GM12872 (cell line): Measurements from ENCODE around the gene PTPRN2.

Experiments
- TF ChIP-seq, protein P1 (sequence below): IDR thresholded peaks from 3 replicates; pipeline ENCODE4 v1.5.1; 2011; ENCODE audit warnings: low read depth, mild to moderate bottlenecking, low read length, moderate library complexity; ENCODE audit not compliant: insufficient read depth

PTPRN2 gene

GRCh38 chr7:158270856-158271413 is 316.7 kb downstream of the PTPRN2 start:
- TF ChIP-seq, protein P1, sequence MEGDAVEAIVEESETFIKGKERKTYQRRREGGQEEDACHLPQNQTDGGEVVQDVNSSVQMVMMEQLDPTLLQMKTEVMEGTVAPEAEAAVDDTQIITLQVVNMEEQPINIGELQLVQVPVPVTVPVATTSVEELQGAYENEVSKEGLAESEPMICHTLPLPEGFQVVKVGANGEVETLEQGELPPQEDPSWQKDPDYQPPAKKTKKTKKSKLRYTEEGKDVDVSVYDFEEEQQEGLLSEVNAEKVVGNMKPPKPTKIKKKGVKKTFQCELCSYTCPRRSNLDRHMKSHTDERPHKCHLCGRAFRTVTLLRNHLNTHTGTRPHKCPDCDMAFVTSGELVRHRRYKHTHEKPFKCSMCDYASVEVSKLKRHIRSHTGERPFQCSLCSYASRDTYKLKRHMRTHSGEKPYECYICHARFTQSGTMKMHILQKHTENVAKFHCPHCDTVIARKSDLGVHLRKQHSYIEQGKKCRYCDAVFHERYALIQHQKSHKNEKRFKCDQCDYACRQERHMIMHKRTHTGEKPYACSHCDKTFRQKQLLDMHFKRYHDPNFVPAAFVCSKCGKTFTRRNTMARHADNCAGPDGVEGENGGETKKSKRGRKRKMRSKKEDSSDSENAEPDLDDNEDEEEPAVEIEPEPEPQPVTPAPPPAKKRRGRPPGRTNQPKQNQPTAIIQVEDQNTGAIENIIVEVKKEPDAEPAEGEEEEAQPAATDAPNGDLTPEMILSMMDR: no peak

- TF ChIP-seq, protein P1: no peak
Observed at GRCh38 chr7:158270106-158270775, 317.4 kb downstream of the PTPRN2 start.

DNA sequence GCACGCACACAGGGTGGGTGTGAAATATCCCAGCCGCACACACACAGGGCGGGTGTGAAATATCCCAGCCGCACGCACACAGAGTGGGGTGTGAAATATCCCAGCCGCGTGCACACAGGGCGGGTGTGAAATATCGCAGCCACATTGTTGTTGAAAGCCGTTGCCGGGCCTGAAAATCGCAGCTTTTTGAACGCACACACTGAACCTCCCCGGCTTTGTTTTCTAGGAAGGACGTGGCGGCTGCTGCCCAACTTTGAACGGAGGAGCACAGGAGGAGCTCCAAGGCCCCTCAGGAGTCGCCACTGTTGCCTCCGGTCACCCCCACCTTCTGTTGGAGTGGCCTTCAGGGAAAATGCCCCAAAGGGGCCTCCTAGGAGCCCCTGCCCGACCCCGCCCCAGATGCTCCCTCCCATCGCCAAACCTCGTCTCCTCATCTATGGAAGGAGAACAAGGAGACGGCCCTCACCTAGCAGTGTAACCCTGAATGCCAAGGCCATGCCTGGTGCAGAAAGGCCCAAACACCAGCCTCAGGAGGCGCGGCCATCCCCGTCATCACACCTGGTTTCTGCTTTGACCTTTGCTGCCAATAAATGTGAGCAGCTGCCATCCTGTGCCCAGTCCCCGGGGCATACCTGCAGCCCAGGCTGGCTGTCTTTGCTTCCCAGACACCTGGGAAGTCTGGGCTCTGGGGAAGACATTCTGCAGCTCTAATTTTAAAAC is 318.6 kb downstream of the PTPRN2 start:
- TF ChIP-seq, protein P1: no peak

- TF ChIP-seq, protein P1: no peak
Observed at GRCh38 chr7:158267742-158268435, 319.7 kb downstream of the PTPRN2 start.

- TF ChIP-seq, protein P1: no peak
Observed at GRCh38 chr7:158266817-158267741, 320.5 kb downstream of the PTPRN2 start.

DNA sequence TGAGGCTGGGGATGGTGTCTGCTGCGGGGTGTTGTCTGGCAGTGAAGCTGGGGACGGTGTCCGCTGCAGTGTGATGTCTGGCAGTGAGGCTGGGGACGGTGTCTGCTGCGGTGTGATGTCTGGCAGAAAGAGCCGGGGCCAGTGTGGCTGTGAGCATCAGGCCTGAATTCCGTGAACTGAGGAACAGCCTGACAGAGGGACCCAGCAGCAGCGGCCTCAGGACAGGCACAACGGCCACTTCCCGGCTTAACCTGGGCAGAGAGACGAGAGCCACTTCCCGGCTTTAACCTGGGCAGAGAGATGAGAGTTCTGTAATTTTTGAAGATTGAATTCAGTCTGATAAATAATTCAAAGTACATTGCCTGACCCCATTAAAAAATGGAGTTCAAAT is 321.2 kb downstream of the PTPRN2 start:
- TF ChIP-seq, protein P1: no peak
